Cortex of kidney (tissue), 1 donor: ENCODE results near the gene SSBP3.

Experiments used
- DNase-seq: peaks from one replicate; lab custom pipeline; 2025; lab: John Stamatoyannopoulos, UW

SSBP3 gene

DNA sequence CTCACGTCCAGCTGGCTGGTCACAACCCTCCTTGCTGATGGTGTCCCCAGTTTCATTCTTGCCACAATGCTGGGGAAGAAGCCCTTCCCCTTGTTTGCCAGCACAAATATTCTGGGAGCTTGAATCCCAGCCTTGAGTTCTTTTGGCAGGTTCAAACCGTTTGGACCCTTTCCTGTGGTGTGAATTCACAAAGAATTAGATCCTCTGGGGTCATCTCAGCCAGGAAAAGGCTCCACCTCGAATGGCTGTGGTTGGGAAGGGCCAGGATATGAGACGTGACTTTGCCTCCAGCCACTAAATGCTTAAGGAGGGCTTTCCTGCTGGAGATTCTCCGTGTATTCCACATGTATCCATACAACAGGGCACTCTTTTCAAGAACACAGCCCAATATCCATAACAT lies 139.3 kb downstream of the SSBP3 start:
- DNase-seq = no peak

- no peak for DNase-seq
These were observed 140.0 kb downstream of the SSBP3 start for GRCh38 chr1:54266195-54266594.

DNA sequence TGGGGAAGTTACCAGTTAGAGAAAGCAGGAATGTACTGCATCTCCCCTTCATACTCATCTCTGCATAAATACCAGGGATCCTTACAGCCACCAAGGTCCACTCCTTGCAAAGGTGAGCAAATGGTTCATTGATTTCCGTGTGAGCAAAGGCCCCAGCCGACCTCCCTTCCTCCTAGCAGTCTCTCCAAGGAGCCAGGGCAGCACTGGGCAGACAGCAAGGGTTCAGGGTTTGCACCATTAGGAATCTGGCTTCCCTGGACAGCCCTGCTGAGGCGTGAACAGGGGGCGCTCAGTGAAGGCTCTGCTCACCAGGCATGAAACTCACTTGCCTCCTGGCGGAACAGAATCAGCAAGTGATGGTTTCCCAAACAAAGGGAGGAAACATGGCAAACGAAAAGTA lies 140.5 kb downstream of the SSBP3 start:
- DNase-seq = no peak

DNA sequence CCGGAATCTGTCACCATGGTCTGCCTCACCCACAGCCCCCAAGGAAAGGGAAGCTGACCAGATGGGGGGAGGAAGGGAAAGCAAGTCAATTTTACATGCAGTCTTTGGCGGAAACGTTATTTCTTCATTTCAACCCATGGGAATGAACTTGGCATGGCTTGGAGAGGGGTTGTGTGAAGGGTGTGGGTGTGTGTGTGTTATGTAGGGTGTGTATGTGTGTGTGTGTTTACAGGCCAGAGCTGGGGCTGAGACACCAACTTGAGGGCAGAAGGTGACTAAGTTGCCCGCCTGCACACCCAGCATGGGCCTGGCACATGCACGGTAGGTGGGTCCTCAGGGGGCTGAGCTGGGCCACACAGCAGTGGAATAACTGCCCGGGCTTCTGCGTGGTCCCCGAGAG lies 141.1 kb downstream of the SSBP3 start:
- no peak for DNase-seq

- no peak for DNase-seq
These were observed 142.5 kb downstream of the SSBP3 start for GRCh38 chr1:54263601-54264226.

DNA sequence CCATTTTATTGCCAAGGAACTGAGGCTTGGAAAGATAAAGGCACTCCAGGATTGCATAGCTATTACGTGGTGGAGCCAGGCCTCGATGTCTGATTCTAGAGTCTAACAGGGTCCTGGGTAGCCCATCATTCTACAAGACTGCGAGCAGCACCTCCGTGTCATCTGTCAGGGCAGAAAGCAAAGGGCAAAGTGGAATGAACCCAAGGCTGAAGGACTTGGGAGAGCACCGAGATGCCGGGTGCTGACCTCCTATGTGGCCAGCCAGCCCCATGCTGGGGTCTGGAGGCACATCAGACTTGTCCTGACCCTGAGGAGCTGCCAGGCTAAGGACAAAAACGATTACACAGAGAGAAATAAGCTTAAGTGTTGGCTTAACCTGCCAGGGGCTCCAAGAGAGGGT lies 143.9 kb downstream of the SSBP3 start:
- no peak for DNase-seq

- no peak for DNase-seq
These were observed 145.4 kb downstream of the SSBP3 start for GRCh38 chr1:54260810-54261209.

- no peak for DNase-seq
These were observed 146.6 kb downstream of the SSBP3 start for GRCh38 chr1:54259546-54260140.

- DNase-seq = no peak
These were observed 148.3 kb downstream of the SSBP3 start for GRCh38 chr1:54257876-54258275.

DNA sequence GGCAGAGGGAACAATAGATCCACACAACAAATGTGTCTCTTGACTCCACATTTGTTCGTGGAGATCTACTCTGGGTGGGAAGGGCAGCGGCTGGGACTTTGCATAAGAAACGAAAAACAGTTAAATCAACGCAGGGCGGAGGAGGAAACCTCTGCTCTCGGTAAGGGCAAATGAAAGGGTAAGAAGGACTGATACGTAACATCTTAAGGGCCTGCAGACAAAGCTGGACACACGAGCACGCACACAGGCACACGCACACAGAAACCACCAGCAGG lies 148.9 kb downstream of the SSBP3 start:
- no peak for DNase-seq

- no peak for DNase-seq
These were observed 149.5 kb downstream of the SSBP3 start for GRCh38 chr1:54256522-54257345.

DNA sequence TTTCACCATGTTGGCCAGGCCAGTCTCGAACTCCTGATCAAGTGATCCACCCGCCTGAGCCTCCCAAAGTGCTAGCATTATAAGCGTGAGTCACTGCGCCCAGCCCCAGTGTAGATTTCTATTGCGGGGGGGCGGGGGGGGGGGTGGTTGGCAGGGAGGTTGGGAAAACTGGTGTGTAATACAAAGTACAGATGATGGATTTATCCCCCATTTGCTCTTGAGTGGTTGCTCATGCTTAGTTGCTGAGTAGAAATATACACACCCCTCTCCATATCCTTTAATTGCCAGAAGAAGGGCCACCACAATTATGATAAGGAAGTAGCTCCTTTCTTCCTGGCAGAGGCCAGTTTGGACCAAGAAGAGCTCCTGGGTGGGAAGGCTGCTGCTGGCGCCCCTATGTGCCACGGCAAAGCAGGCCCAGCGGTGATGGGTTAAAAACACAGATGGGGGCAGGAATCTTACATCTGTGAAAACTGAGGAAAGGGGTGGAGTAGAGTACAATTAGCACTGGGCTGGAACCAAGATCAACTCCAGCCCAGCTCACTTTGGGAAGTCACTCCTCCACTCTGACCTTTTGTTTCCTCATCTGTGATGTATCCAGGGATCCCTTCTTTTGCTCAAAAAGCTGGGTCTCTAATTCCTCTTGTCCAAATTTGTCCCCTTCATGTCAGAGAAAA lies 151.0 kb downstream of the SSBP3 start:
- DNase-seq = no peak

DNA sequence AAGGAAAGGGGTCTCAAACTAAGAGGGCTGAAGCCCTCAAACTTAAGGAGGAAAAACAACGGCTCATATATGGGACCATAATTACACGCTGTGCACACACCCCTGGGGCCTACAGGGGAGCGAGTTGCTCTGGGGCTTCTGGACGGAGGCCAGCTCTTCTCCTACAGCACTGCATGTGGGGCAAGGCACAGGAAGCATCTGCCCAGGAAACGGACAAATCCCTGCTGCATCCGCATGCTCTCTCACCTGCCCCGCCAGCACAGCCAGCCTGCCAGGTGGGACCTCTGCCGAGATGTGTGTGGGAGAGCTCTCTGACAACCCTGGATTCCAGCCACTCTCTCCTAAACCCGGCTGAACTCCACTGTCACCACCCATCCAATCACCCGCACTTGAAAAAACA lies 152.1 kb downstream of the SSBP3 start:
- no peak for DNase-seq

DNA sequence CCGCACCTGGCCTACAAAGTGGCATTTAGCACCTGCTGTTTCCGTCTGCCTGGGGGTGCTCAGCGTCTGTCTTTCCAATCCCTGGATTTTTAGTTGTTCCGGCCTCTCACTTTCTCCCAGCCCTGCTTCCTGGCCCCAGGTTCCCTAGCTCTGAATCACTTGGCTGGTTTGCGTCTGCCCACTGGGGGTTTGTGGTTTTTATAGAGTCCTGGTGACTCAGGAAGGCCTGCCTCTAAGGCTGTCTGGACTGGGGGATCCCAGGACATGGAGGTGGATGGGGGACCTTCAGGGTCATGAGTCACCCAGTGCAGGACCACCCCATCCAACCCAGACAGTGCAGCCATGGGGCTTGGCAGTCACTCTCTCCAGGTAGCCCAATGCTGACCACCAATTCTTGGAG lies 152.7 kb downstream of the SSBP3 start:
- no peak for DNase-seq

- no peak for DNase-seq
These were observed 153.7 kb downstream of the SSBP3 start for GRCh38 chr1:54252371-54252936.

DNA sequence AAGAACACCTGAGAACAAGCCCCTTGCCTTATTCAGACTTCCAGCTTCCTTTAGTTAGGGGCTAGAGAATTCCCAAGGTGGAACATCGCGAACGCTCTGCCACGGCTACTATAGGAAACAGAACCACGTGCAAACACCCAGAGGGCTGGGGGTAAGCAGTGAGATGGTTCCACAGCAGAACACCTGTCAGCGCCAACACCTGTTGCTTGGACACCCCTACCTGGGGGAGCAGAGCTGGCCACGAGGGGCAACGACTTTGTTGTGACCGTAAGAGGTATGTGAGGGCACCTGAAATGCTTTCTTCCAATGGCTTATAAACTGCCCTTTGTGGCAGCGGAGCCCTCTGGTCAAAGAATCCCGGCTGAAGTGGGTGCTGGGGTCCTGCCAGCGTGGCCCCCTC lies 155.5 kb downstream of the SSBP3 start:
- DNase-seq = no peak

DNA sequence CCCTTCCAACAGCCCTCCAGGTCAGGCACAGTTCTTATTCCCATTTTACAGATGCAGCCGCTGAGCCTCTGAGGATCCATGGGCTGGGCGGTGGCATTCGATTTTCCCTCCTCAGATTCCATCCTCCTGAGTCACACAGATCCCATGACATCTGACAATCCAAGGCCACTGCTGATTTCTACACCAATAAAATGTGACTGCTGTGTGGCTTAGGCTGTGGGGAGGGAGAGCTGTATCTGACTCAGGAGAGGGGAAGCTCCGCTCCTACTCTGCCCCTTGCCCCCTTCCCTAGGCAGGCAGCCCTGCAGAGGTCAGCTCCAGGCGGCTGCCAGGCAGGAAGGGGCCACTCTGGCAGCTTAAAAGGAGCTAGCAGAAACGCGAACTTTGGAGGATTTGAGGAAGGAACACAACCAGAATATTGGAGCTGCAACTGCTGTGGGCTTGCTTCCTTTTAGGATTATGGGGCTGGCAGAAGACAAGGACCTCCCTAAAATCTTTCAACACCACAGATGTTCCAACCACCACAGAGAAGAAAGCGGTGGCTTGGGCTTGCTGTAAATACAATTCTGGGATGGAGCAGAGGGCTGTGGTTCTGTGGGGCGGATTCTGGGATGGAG lies 156.3 kb downstream of the SSBP3 start:
- DNase-seq = no peak

GRCh38 chr1:54248966-54249365 lies 157.2 kb downstream of the SSBP3 start:
- DNase-seq = no peak

- no peak for DNase-seq
These were observed 158.2 kb downstream of the SSBP3 start for GRCh38 chr1:54247863-54248515.

GRCh38 chr1:54246116-54246721 lies 160.0 kb downstream of the SSBP3 start:
- no peak for DNase-seq

- no peak for DNase-seq
These were observed 160.7 kb downstream of the SSBP3 start for GRCh38 chr1:54245501-54245900.
